Measurements from ENCODE around the gene LRRC4.

Gene LRRC4, protein sequence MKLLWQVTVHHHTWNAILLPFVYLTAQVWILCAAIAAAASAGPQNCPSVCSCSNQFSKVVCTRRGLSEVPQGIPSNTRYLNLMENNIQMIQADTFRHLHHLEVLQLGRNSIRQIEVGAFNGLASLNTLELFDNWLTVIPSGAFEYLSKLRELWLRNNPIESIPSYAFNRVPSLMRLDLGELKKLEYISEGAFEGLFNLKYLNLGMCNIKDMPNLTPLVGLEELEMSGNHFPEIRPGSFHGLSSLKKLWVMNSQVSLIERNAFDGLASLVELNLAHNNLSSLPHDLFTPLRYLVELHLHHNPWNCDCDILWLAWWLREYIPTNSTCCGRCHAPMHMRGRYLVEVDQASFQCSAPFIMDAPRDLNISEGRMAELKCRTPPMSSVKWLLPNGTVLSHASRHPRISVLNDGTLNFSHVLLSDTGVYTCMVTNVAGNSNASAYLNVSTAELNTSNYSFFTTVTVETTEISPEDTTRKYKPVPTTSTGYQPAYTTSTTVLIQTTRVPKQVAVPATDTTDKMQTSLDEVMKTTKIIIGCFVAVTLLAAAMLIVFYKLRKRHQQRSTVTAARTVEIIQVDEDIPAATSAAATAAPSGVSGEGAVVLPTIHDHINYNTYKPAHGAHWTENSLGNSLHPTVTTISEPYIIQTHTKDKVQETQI
- 0 to 0.58 (median 0.11) reads per million in 3 experiments for total RNA-seq

- no peak for DNase-seq
Measured at GRCh38 chr7:128030654-128031611, at the start of gene LRRC4. TSS of gene LRRC4 (minus strand) at chr7:128031437. CDS start at chr7:128030640, 797 bp downstream.

DNA sequence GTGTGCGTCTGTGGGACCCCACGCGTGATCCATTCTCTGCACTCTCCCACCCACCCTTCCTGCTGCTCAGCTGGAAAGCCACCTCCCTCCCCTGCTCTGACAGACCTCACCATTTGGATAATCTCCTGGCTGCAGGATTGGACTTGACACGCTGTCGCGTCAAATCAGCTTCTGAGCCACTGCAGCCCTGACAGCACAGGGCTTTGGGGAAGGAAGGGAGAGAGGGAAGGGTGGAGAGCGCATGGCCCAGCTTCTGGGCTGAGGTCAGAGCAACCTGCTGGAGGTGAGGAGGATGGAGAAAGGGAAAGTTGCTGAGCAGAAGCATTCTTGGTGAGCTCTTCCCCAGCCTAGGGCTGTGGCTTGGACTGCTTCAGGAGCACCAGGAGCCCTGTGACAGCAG, 48.9 kb upstream of the LRRC4 start:
- DNase-seq, result no peak

DNA sequence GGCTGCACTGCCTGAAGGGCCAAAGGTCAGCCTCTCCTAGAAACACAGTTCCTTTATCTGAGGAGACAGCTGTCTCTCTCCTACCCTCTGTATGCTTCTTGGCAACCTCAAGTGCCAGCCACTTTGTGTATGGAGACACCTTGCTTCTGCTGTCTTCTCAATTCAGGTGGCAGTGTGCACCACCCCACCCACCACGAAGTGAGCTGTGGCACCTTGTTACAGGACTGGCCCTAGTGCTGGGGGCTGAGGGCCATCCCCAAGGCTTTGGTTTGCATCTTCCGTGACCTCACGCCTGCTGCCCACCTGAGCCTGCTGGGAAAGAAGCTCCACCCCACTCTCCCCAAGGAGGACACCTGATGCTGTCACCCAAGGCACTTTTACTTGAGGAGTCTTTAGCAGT, 47.1 kb upstream of the LRRC4 start:
- no peak for DNase-seq

DNA sequence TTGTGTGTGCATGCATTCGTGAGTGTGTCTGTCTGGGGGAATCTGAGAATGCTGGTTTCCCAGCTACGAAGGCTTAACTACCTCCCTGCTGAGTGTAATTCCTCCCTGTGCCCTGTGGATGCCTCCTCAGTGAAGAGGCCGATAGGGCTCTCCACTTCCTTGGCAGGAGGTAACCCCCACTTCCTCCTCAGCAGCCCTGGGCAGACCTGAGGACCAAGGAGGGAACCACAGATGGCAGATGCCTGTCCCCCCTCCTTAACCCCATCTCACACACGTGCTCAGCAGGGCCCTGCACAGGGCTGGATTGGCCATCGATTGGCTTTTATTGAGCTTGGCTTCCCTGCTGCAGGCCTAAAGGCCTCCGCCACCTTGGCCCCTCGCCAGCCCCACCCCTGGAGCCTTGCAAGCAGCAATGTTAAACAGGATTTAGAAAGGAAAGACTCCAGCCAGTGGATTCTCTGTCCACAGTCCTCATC, 45.6 kb upstream of the LRRC4 start:
- DNase-seq, result no peak

DNA sequence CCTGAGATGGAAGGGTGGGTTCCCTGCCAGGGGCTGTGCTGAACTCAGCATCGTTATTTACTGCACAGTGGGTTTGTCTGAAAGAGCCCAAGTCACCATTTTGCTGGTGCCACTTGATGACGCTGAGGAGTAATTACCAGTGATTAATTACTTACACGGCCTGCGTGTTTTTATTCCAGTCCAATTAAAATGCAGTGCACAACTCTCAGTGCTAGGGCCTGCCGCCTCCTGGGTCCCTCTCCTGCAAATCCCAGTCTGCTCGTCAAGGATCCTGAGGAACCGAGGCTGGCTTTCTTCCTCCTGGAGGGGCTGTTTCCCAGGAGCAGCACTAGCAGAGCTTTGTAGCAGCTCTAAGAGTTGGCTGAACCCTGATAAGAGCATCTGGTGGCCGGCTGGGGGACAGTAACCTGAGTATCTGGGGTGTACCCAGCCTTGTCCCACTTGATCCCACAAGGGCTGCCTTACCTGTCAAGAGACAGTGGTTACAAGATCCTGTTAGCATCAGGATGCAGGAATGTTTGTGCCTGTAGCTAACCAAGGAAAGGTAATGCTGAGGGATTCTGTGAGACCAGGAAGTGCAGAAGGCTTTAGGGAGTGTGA, 45.1 kb upstream of the LRRC4 start:
- no peak for DNase-seq

DNA sequence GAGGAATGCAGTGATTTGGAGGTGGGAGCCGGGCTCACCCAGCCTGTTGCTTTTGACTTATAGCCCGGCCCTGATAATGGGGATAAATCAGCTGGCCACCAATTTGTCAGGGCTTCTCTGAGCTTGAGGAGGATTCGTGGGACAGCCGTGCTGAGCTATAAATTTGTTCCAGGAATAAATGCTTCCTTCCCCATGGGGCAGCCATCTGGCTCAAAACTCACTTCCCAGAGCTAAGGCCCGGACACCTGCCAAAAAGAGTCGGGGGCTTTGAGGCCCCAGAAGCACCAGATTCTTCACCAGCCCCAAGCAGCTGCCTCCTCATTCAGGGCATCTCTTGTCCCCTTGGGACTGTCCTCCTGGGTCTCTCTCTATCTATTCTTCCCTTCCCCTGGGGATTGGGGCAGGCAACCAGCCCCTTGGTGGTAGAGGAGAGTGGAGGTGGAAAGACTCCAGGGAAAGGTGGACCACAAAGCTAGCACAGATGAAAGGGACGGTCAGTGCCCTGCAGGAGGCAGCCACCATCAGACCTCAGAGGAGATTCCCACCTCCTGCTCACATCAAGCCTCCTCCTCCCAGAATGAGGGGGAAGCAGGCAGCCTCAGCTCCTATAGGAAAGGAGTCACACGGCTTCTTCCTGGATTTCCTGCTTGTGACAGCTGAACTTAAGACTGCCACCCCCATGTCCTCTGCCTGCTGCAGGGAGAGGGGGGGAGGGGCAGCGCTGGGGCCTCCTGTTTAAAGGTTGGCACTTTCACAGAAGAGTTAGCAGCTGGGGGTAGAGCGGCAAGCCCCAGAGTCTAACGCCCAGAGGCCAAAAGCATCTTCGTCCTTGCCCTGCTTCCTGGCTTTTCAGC, 44.2 kb upstream of the LRRC4 start:
- DNase-seq, result no peak

GRCh38 chr7:128074736-128075135, 43.5 kb upstream of the LRRC4 start:
- no peak for DNase-seq

GRCh38 chr7:128074336-128074735, 43.1 kb upstream of the LRRC4 start:
- DNase-seq, result no peak

DNA sequence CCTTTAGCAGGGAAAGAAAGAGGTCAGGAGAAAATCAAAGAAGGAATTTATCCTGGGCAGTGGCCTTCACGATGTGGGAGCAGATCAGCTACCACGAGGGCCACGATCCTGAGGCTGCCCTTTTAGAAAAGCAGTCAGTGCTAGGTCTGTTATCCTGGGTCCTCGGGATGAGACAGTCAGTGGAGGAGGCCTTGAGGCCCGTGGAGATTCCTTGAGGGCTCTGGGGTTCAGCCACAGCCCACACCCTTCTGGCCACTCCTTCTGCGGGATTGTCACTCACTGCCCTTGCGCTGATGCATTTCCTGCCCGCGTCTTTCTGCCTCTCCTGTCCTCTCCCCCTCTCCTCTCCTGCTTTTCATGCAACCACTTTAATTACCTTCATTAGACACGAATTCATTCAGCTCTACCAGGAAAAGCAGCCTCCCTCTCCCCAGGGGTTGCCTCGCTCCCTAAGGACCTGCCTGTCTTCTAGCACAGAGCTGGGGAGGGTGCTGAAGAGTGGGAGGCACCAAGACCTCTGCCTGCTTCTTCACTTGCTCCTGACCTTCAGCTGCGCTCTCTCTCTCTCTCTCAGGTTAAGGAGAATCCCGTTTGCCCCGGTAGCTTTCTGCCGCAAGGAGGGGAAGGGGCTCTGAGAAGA, 42.6 kb upstream of the LRRC4 start:
- no peak for DNase-seq

- no peak for DNase-seq
Measured at GRCh38 chr7:128071801-128072200, 40.6 kb upstream of the LRRC4 start.

- no peak for DNase-seq
Measured at GRCh38 chr7:128071376-128071775, 40.1 kb upstream of the LRRC4 start.

- no peak for DNase-seq
Measured at GRCh38 chr7:128069373-128070364, 38.4 kb upstream of the LRRC4 start.

GRCh38 chr7:128068785-128069184, 37.5 kb upstream of the LRRC4 start:
- DNase-seq, result no peak

DNA sequence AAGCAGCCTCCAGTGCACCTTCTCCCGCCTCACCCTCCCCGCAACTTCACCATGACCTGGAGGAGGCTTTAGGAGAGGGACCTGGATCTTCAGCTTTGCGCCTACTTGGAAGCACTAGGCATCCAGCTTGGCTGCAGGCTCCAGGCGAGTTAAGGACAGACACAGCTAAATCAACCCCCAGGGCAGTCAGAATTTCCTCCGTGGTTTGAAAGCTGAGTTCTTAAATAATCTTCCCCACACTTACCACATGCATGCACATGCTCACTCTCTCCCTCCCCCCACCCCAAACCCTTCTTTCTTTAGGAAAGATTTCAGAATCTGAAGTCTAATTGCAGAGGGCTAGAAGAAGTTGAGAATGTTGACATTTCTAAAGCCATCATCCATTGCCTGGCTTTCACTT, 36.7 kb upstream of the LRRC4 start:
- no peak for DNase-seq

DNA sequence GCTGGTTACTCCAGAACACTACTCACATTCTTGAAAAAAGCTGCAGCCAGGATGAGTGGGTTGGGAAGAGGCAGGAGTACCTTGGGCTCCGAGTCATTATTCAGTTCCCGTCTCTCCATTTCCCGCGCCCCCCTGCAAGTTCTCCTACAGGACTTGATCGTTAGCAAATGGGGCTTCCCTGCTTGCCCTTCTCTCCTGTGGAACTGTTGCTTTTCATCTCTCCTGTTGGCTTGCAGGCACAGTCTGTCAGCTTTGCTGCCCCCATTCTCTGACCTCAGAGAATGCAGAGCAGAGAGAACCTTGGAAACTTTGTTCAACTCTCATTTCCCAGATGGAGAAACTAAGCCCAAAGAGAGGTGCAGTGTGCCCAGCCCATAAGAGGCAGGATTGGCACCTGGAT, 35.6 kb upstream of the LRRC4 start:
- DNase-seq, result no peak

- DNase-seq, result no peak
Measured at GRCh38 chr7:128066395-128066794, 35.2 kb upstream of the LRRC4 start.

DNA sequence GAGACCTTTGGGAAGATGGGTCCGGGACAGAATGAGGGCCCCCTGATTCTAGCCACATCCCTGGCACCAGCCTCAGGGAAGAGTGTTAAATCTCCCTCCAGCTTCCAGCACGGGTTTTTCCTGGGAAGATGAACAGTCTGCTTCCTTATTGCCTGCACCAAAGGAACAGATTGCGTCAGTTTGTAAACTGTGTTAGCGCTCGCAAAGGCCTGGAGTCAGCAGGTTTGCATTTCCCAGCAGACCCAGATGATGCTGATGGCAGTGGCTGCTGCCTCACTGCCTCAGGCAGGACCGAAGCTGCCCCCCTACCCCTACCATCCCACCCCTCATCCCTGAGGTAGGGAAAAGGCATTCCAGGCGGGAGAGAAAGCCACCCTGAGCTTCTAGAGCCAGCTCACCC, 34.6 kb upstream of the LRRC4 start:
- DNase-seq, result no peak

DNA sequence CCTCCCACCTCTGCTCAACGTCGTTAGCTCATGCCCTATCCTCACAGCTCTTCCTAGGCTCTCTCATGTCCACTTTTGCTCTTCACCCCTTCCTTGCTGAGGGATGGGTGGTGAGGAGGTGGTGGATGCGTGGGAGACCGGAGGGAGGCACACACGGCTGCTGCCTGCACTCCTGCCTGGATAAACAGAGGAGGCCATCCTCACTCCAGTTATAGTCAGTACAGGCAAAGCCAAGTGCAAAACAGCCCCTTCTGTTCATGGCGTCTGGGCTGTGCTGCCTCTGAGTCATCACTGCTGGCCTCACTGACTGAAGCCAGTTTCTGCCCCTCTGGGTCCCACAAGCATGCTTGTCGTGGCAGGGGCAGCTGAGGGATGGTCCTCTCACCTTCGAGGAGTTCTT, 31.9 kb upstream of the LRRC4 start:
- no peak for DNase-seq

DNA sequence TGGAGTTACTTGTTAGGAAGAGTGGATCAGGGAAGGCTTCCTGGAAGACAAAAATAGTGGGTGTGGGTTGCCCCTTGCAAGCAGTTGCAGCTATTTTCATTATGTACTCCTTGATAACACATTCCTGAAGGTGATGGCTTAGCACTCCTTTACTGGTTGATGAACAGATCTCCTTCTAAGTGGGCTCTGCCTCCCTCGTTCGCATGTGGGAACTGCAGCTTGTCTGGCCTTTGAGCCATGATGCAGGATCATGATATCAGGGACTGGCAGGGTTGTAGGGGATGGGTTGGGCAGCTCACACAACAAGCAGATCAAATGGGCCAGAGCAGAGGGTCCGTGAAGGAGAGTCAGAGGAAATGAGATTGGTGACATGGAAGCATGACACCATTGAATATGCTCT, 28.8 kb upstream of the LRRC4 start:
- no peak for DNase-seq

All from central memory CD4-positive, alpha-beta T cell (primary cell).